Fibroblast of lung (primary cell): Measurements from ENCODE around the gene NDUFA11.

Experiments
- EZH2 ChIP-seq: IDR thresholded peaks from 2 replicates; pipeline ENCODE4 v1.5.1; 2012; ENCODE audit warnings: low read length, control low read depth, mild to moderate bottlenecking; ENCODE audit errors: missing control alignments
- TF ChIP-seq, protein P1 (sequence below), 2 donors: IDR thresholded peaks in 1 of 2; conservative IDR thresholded peaks in 1 of 2; 1 replicate in 1 of 2; 2 replicates in 1 of 2; pipeline ENCODE4 v1.5.1; 2011 to 2012; ENCODE audit warnings: low read length in 2 of 2, control low read depth in 1 of 2, inconsistent platforms in 1 of 2, low read depth in 1 of 2, mild to moderate bottlenecking in 1 of 2

DNA sequence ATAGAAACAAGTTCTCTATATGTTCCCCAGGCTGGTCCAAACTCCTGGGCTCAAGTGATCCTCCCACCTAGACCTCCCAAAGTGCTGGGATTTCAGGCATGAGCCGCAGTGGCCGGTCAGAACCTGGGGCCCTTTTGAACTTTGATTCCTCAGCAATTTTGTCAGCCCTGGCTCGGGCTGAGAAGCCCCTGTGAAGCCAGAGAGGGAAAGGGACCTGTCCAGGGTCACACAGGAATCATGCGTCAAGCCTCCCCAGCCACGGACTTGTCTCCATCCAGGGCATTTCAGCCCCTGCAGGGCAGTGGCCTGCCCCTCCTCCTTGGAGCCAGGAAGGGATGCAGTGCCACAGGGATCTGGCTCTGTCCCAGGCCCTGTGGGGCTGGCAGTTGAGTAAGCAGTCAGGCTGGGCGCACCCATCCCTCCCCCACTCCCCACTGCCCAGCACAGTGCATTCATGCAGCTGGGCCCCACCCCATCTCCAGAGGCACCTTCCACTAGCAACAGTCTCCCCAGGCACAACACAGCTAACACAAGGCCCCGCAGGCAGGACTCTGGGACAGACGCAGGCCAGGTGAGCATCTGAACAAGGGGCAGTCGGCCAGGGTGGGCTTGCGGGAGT is 10.3 kb upstream of the NDUFA11 start, which contains the start of gene CAPS:
- TF ChIP-seq, protein P1, sequence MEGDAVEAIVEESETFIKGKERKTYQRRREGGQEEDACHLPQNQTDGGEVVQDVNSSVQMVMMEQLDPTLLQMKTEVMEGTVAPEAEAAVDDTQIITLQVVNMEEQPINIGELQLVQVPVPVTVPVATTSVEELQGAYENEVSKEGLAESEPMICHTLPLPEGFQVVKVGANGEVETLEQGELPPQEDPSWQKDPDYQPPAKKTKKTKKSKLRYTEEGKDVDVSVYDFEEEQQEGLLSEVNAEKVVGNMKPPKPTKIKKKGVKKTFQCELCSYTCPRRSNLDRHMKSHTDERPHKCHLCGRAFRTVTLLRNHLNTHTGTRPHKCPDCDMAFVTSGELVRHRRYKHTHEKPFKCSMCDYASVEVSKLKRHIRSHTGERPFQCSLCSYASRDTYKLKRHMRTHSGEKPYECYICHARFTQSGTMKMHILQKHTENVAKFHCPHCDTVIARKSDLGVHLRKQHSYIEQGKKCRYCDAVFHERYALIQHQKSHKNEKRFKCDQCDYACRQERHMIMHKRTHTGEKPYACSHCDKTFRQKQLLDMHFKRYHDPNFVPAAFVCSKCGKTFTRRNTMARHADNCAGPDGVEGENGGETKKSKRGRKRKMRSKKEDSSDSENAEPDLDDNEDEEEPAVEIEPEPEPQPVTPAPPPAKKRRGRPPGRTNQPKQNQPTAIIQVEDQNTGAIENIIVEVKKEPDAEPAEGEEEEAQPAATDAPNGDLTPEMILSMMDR (conservative IDR thresholded peaks at IDR 0.05 in 1 of 2, IDR thresholded peaks at IDR 0.05 in 1 of 2; ENCODE audit: low read depth in 1 of 2, low read length in 2 of 2): no peak
- TF ChIP-seq EZH2: no peak
